Astrocyte (in vitro differentiated cells and primary cell): ENCODE data around the gene PEPD. TPM values are rescaled to one million over a fixed set of nuclear protein-coding genes. Genes with fewer than 3 reads are reported as not detected.

Source experiments
- DNase-seq: peaks from one replicate; pipeline ENCODE4 v3.0.0-alpha.2; 2010; ENCODE audit warnings: low read depth
- FAIRE-seq: peaks from 2 replicates; lab custom pipeline; 2011; peaks lifted over from hg19 to GRCh38; lab: Jason Lieb, UNC
- H2AFZ ChIP-seq: 2 replicates; pipeline ENCODE4 v1.6.0; 2012; ENCODE audit warnings: low read depth, low read length, inconsistent platforms
- H3K27ac ChIP-seq: 2 replicates; pipeline ENCODE4 v1.5.1; 2011; ENCODE audit warnings: low read depth, low read length, inconsistent platforms
- H3K27me3 ChIP-seq: 2 replicates; pipeline ENCODE4 v1.6.0; 2011; ENCODE audit warnings: low read length, inconsistent platforms; ENCODE audit not compliant: insufficient read depth
- H3K36me3 ChIP-seq: 2 replicates; pipeline ENCODE4 v1.5.1; 2011; ENCODE audit warnings: low read length, inconsistent platforms; ENCODE audit not compliant: insufficient read depth
- H3K4me1 ChIP-seq: 2 replicates; pipeline ENCODE4 v1.5.1; 2011; ENCODE audit warnings: low read length, inconsistent platforms; ENCODE audit not compliant: insufficient read depth
- H3K4me2 ChIP-seq: 2 replicates; pipeline ENCODE4 v1.6.0; 2012; ENCODE audit warnings: low read length, inconsistent platforms
- H3K4me3 ChIP-seq: 2 replicates; pipeline ENCODE4 v1.5.1; 2011; ENCODE audit warnings: low read depth, mild to moderate bottlenecking, low read length, inconsistent platforms; ENCODE audit not compliant: insufficient read depth
- H3K79me2 ChIP-seq: 2 replicates; pipeline ENCODE4 v1.6.0; 2012; ENCODE audit warnings: mild to moderate bottlenecking, low read length, inconsistent platforms; ENCODE audit not compliant: insufficient read depth
- H3K9ac ChIP-seq: 2 replicates; pipeline ENCODE4 v1.6.0; 2012; ENCODE audit warnings: mild to moderate bottlenecking, low read length, inconsistent platforms
- H3K9me3 ChIP-seq: 2 replicates; pipeline ENCODE4 v1.5.1; 2012; ENCODE audit warnings: low read depth, mild to moderate bottlenecking, low read length, inconsistent platforms; ENCODE audit not compliant: insufficient read depth
- H4K20me1 ChIP-seq: 2 replicates; pipeline ENCODE4 v1.6.0; 2012; ENCODE audit warnings: low read length, inconsistent platforms; ENCODE audit not compliant: insufficient read depth
- H3K27ac Mint-ChIP-seq: one replicate; pipeline ENCODE4 v1.8.0; 2021; ENCODE audit warnings: mild to moderate bottlenecking, mixed read lengths; ENCODE audit not compliant: unreplicated experiment
- H3K27me3 Mint-ChIP-seq: one replicate; pipeline ENCODE4 v1.8.0; 2021; ENCODE audit warnings: low read depth, mixed read lengths; ENCODE audit not compliant: unreplicated experiment
- H3K36me3 Mint-ChIP-seq: one replicate; pipeline ENCODE4 v1.8.0; 2021; ENCODE audit warnings: low read depth, mixed read lengths; ENCODE audit not compliant: unreplicated experiment
- H3K4me1 Mint-ChIP-seq: one replicate; pipeline ENCODE4 v1.8.0; 2021; ENCODE audit warnings: low read depth, mixed read lengths; ENCODE audit not compliant: unreplicated experiment
- H3K4me3 Mint-ChIP-seq: one replicate; pipeline ENCODE4 v1.8.0; 2021; ENCODE audit warnings: mild to moderate bottlenecking, moderate library complexity, mixed read lengths; ENCODE audit not compliant: unreplicated experiment
- H3K9me3 Mint-ChIP-seq: one replicate; pipeline ENCODE4 v1.8.0; 2021; ENCODE audit warnings: mild to moderate bottlenecking, mixed read lengths; ENCODE audit not compliant: unreplicated experiment
- EZH2 ChIP-seq: IDR thresholded peaks from 2 replicates; pipeline ENCODE4 v1.6.1; 2012; ENCODE audit warnings: mild to moderate bottlenecking, low read length, inconsistent platforms; ENCODE audit not compliant: insufficient read depth
- total RNA-seq: library from RNA; stranded (reverse); gene quantifications from 2 replicates; pipeline ENCODE4 v1.2.1, GENCODE V29; 2021
- TF ChIP-seq, protein P1 (sequence below): IDR thresholded peaks from 2 replicates; pipeline ENCODE4 v1.5.1; 2011; ENCODE audit warnings: low read depth, mild to moderate bottlenecking, inconsistent platforms, low read length, moderate library complexity; ENCODE audit not compliant: insufficient read depth

PEPD gene
- total RNA-seq, 1 donor from 2014 or later, result 37.9 TPM

DNA sequence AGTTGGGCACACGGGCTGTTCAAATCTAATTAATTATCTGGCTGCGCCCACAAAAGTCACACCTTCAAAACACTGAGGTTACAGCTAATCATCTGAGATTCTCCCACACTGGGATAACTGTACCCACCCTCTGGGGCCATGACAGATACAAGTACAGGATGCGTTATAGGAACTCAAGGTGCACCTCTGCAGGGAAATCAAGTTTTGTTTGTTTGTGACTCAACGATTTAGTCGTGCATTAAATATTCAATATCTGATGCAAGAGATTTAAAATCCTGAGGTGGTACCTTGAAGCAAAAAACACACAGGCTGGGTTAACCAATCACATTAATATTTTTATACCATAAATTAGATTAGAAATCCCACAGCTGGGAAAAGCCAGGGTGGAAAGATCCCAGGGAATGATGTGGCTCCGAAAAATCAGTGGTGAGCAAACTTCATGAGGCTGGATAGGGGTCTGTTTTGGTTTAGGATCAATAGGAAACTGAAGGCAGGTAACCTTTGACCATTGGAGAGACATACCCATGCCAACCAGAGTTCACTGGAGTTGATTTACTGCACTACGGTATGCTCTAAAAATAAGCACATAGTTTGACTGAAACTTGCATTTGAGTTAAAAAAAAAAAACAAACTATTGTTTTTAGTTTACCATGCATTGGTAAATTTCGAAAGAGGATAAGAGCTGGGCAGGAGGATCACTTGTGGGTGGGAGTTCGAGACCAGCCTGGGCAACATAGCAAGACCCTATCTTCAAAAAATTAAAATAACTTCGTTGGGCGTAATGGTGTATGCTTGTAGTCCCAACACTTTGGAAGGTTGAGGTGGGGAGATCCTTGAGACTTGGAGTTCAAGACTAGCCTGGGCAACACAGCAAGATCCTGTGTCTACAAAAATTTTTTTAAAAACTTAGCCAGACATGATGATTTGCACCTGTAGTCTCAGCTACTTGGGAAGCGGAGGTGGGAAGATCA lies 172.0 kb downstream of the PEPD start:
- DNase-seq (no peak), FAIRE-seq (no peak)
- Histone ChIP-seq H3K36me3 (no peaks in the 10 kb centered on the region), H3K4me2 (no peak overlapping the region), H3K9ac (no peak overlapping the region), H3K4me3 (no peak overlapping the region), H3K27ac (no peak overlapping the region), H2AFZ (no peak overlapping the region), H3K4me1 (no peaks in the 10 kb centered on the region), H3K27me3 (peaks cover 10% of the 10 kb centered on the region), H3K79me2 (no peaks in the 10 kb centered on the region), H4K20me1 (no peaks in the 10 kb centered on the region), H3K9me3 (no peaks in the 10 kb centered on the region)
- Mint-ChIP-seq H3K27me3 (peaks cover 36% of the 10 kb centered on the region), H3K4me1 (no peaks in the 10 kb centered on the region), H3K4me3 (no peak overlapping the region), H3K27ac (no peak overlapping the region), H3K9me3 (no peaks in the 10 kb centered on the region), H3K36me3 (no peaks in the 10 kb centered on the region)
- TF ChIP-seq EZH2, result no peak
- TF ChIP-seq, protein P1, sequence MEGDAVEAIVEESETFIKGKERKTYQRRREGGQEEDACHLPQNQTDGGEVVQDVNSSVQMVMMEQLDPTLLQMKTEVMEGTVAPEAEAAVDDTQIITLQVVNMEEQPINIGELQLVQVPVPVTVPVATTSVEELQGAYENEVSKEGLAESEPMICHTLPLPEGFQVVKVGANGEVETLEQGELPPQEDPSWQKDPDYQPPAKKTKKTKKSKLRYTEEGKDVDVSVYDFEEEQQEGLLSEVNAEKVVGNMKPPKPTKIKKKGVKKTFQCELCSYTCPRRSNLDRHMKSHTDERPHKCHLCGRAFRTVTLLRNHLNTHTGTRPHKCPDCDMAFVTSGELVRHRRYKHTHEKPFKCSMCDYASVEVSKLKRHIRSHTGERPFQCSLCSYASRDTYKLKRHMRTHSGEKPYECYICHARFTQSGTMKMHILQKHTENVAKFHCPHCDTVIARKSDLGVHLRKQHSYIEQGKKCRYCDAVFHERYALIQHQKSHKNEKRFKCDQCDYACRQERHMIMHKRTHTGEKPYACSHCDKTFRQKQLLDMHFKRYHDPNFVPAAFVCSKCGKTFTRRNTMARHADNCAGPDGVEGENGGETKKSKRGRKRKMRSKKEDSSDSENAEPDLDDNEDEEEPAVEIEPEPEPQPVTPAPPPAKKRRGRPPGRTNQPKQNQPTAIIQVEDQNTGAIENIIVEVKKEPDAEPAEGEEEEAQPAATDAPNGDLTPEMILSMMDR, result no peak

- no peak for FAIRE-seq
- H3K27me3 Mint-ChIP-seq, result peaks cover 43% of the 10 kb centered on the region
- Histone ChIP-seq H3K79me2 (no peaks in the 10 kb centered on the region), H3K4me1 (no peaks in the 10 kb centered on the region), H3K27ac (no peak overlapping the region), H3K36me3 (no peaks in the 10 kb centered on the region), H2AFZ (no peak overlapping the region), H3K9me3 (no peaks in the 10 kb centered on the region), H4K20me1 (no peaks in the 10 kb centered on the region), H3K4me2 (no peak overlapping the region), H3K4me3 (no peak overlapping the region), H3K9ac (no peak overlapping the region), H3K27me3 (peaks cover 16% of the 10 kb centered on the region)
- peak; percentile 15 for DNase-seq
- TF ChIP-seq, protein P1, result no peak
- no peak for TF ChIP-seq EZH2
- H3K36me3 Mint-ChIP-seq, result no peaks in the 10 kb centered on the region
- no peaks in the 10 kb centered on the region for H3K9me3 Mint-ChIP-seq
- H3K27ac Mint-ChIP-seq, result no peak overlapping the region
- H3K4me1 Mint-ChIP-seq, result no peaks in the 10 kb centered on the region
- no peak overlapping the region for H3K4me3 Mint-ChIP-seq
These were observed 173.1 kb downstream of the PEPD start for GRCh38 chr19:33348301-33349010.
